ENCODE results near the gene ANKDD1B. TPM values are rescaled to one million over a fixed set of nuclear protein-coding genes. Genes with fewer than 3 reads are reported as not detected.
"Not testable (repeated sequence)": the region's sequence is repeated elsewhere in the genome, so short reads cannot be mapped to it uniquely, and the experiment has no call there.

ANKDD1B gene
- total RNA-seq, 1 experiment from 2014 or later, result 0.52 TPM

DNA sequence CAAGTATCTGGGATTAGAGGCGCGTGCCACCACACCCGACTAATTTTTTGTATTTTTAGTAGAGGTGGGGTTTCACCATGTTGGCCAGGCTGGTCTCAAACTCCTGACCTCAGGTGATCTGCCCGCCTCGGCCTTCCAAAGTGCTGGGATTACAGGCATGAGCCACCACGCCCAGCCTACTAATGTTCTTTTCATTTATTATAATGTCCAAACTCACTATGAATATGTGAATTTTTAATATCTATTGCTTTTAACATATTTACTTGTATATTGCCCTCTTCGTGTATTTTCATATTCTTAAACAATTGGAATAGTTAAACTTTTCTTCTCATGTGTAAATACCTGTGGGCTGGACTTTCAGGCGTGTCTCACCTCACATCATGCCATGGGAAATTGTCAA, 33.0 kb upstream of the ANKDD1B start:
- H3K9me2 ChIP-seq (replicated peaks; ENCODE audit: insufficient read depth, low read length); H3K9ac ChIP-seq (ENCODE audit: low read length); H2AFZ ChIP-seq (ENCODE audit: low read length): not testable (repeated sequence)

GRCh38 chr5:75584641-75585040, 26.6 kb upstream of the ANKDD1B start:
- no peaks in the 10 kb centered on the region for H3K27me3 ChIP-seq (ENCODE audit: low read length)
- H3K4me3 ChIP-seq (ENCODE audit: low read length), result no peak overlapping the region
- no peak overlapping the region for H3K9ac ChIP-seq (ENCODE audit: low read length)
- no peak for DNase-seq
- no peaks in the 10 kb centered on the region for H3K9me2 ChIP-seq (replicated peaks; ENCODE audit: insufficient read depth, low read length)
- no peaks in the 10 kb centered on the region for H4K20me1 ChIP-seq (ENCODE audit: insufficient read depth, low read depth, low read length)
- H3K4me1 ChIP-seq (ENCODE audit: low read length), result no peaks in the 10 kb centered on the region
- H2AFZ ChIP-seq (ENCODE audit: low read length), result no peak overlapping the region
- no peaks in the 10 kb centered on the region for H3K9me3 ChIP-seq (ENCODE audit: low read length)
- H3K4me2 ChIP-seq (ENCODE audit: low read depth, low read length, poor library complexity, severe bottlenecking), result no peak overlapping the region
- no peaks in the 10 kb centered on the region for H3K79me2 ChIP-seq (ENCODE audit: low read length)
- no peak overlapping the region for H3K27ac ChIP-seq (ENCODE audit: low read length)
- peaks cover 15% of the 10 kb centered on the region for H3K36me3 ChIP-seq (ENCODE audit: insufficient read depth, low read length)

More for the DNA sequence above, 33.0 kb upstream of the ANKDD1B start:
- not testable (repeated sequence) for H3K9me3 ChIP-seq (ENCODE audit: low read length); H3K79me2 ChIP-seq (ENCODE audit: low read length); H3K27ac ChIP-seq (ENCODE audit: low read length); H3K4me2 ChIP-seq (ENCODE audit: low read depth, low read length, poor library complexity, severe bottlenecking); H4K20me1 ChIP-seq (ENCODE audit: insufficient read depth, low read depth, low read length); H3K27me3 ChIP-seq (ENCODE audit: low read length); DNase-seq; H3K4me3 ChIP-seq (ENCODE audit: low read length)
- H3K4me1 ChIP-seq (ENCODE audit: low read length), result peaks cover 28% of the 10 kb centered on the region
- H3K36me3 ChIP-seq (ENCODE audit: insufficient read depth, low read length), result peaks cover 12% of the 10 kb centered on the region; the same call in 1 of the 2 replicates

- no peak overlapping the region for H2AFZ ChIP-seq (ENCODE audit: low read length)
- H3K79me2 ChIP-seq (ENCODE audit: low read length), result no peaks in the 10 kb centered on the region
- no peak for DNase-seq
- peaks cover 8% of the 10 kb centered on the region for H3K36me3 ChIP-seq (ENCODE audit: insufficient read depth, low read length)
- no peak overlapping the region for H3K4me3 ChIP-seq (ENCODE audit: low read length)
- H3K27me3 ChIP-seq (ENCODE audit: low read length), result no peaks in the 10 kb centered on the region
- no peaks in the 10 kb centered on the region for H3K9me3 ChIP-seq (ENCODE audit: low read length)
- H3K27ac ChIP-seq (ENCODE audit: low read length), result no peak overlapping the region
- no peak overlapping the region for H3K9ac ChIP-seq (ENCODE audit: low read length)
- H3K4me1 ChIP-seq (ENCODE audit: low read length), result no peaks in the 10 kb centered on the region
- no peaks in the 10 kb centered on the region for H3K9me2 ChIP-seq (replicated peaks; ENCODE audit: insufficient read depth, low read length)
- H3K4me2 ChIP-seq (ENCODE audit: low read depth, low read length, poor library complexity, severe bottlenecking), result no peak overlapping the region
- H4K20me1 ChIP-seq (ENCODE audit: insufficient read depth, low read depth, low read length), result no peaks in the 10 kb centered on the region
Observed at GRCh38 chr5:75588666-75589065, 22.6 kb upstream of the ANKDD1B start.

DNA sequence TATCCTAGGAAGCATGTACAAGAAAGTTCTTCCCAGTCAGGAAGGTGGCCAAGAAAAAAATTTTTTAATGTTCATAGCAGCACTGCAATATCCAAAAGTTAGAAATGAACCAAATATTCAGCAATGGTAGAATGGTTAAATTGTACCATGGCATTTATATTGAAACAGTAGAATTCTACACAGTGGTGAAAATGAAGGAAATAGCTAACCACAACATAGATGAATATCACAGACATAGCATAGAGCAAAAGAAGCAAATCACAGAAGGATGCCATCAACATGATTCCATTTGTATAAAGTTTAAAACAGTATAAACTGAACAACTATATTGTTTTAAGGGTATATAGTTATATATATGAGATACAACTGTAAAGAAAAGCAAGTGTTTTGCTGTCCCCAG, 10.7 kb upstream of the ANKDD1B start:
- no peak overlapping the region for H3K9ac ChIP-seq (ENCODE audit: low read length)
- H3K27me3 ChIP-seq (ENCODE audit: low read length), result no peaks in the 10 kb centered on the region
- no peaks in the 10 kb centered on the region for H3K9me2 ChIP-seq (replicated peaks; ENCODE audit: insufficient read depth, low read length)
- no peaks in the 10 kb centered on the region for H3K4me1 ChIP-seq (ENCODE audit: low read length)
- H3K9me3 ChIP-seq (ENCODE audit: low read length), result no peaks in the 10 kb centered on the region
- no peak overlapping the region for H3K4me3 ChIP-seq (ENCODE audit: low read length)
- no peaks in the 10 kb centered on the region for H4K20me1 ChIP-seq (ENCODE audit: insufficient read depth, low read depth, low read length)
- no peak overlapping the region for H3K4me2 ChIP-seq (ENCODE audit: low read depth, low read length, poor library complexity, severe bottlenecking)
- DNase-seq, result no peak
- no peak overlapping the region for H3K27ac ChIP-seq (ENCODE audit: low read length)
- H3K79me2 ChIP-seq (ENCODE audit: low read length), result no peaks in the 10 kb centered on the region
- peaks cover 4% of the 10 kb centered on the region; the same call in 1 of the 2 replicates for H3K36me3 ChIP-seq (ENCODE audit: insufficient read depth, low read length)
- H2AFZ ChIP-seq (ENCODE audit: low read length), result no peak overlapping the region

DNA sequence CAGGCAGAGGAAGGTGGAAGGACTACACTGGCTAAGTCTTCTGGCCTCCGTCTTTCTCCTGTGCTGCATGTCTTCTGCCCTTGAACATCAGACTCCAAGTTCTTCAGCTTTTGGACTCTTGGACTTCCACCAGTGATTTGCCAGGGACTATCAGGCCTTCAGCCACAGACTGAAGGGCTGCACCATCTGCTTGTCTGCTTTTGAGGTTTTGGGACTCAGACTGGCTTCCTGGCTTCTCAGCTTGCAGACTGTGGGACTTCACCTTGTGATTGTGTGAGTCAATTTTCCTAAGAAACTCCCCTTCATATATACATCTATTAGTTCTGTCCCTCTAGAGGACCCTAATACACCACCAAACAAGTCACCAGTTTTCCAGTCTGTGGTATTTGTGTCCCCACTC, 9.7 kb upstream of the ANKDD1B start:
- Histone ChIP-seq H3K27me3 (ENCODE audit: low read length) (no peaks in the 10 kb centered on the region), H3K9me3 (ENCODE audit: low read length) (no peaks in the 10 kb centered on the region), H2AFZ (ENCODE audit: low read length) (no peak overlapping the region), H3K9ac (ENCODE audit: low read length) (no peak overlapping the region), H3K4me1 (ENCODE audit: low read length) (no peaks in the 10 kb centered on the region), H3K4me3 (ENCODE audit: low read length) (no peak overlapping the region), H4K20me1 (ENCODE audit: insufficient read depth, low read depth, low read length) (no peaks in the 10 kb centered on the region), H3K36me3 (ENCODE audit: insufficient read depth, low read length) (peaks cover 4% of the 10 kb centered on the region; the same call in 1 of the 2 replicates), H3K27ac (ENCODE audit: low read length) (no peak overlapping the region), H3K9me2 (replicated peaks; ENCODE audit: insufficient read depth, low read length) (no peaks in the 10 kb centered on the region), H3K79me2 (ENCODE audit: low read length) (no peaks in the 10 kb centered on the region), H3K4me2 (ENCODE audit: low read depth, low read length, poor library complexity, severe bottlenecking) (no peak overlapping the region)
- no peak for DNase-seq

DNA sequence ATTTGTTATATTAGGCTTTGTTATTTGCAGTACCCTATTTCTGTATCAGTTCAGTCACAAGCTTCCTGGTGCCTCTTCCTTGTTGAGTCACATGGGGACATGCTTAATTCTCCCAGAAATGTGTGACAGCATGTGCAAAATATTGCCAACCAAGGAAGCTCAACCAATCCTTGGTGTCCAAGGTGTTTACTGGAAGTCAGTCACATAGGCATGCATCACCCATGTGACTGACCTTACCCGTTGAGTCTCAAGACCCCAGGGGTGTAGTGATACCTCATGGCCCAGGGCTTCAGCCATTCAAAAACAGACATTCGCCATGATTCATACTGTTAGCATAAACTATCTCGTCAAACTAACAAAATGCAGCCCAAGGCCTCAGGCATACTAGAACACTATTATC, 9.3 kb upstream of the ANKDD1B start:
- Histone ChIP-seq H3K79me2 (ENCODE audit: low read length) (no peaks in the 10 kb centered on the region), H3K4me2 (ENCODE audit: low read depth, low read length, poor library complexity, severe bottlenecking) (no peak overlapping the region), H3K36me3 (ENCODE audit: insufficient read depth, low read length) (peaks cover 4% of the 10 kb centered on the region; the same call in 1 of the 2 replicates), H4K20me1 (ENCODE audit: insufficient read depth, low read depth, low read length) (no peaks in the 10 kb centered on the region), H3K4me3 (ENCODE audit: low read length) (no peak overlapping the region), H3K27ac (ENCODE audit: low read length) (no peak overlapping the region), H3K9me3 (ENCODE audit: low read length) (no peaks in the 10 kb centered on the region), H2AFZ (ENCODE audit: low read length) (no peak overlapping the region), H3K27me3 (ENCODE audit: low read length) (no peaks in the 10 kb centered on the region), H3K4me1 (ENCODE audit: low read length) (no peaks in the 10 kb centered on the region), H3K9me2 (replicated peaks; ENCODE audit: insufficient read depth, low read length) (no peaks in the 10 kb centered on the region), H3K9ac (ENCODE audit: low read length) (no peak overlapping the region)
- no peak for DNase-seq

DNA sequence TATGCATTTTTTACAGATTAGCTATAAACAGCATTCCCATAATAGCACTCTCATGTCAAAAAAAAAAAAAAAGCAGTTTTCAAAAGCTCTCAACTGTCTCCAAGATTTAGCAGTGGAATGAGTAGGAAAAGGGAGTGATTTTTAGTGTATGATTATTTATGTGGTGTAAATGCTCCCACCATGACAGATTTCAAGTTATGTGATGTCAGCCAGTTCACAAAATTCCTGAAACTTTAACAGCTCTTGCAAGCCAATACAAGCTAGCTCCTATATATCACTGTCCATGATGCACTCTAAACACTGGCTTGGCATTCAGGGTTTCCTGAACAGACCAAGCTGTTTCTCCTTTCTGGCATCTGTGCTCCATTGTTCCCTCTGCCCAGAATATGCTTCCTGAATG, 7.9 kb upstream of the ANKDD1B start:
- Histone ChIP-seq H3K9ac (ENCODE audit: low read length) (no peak overlapping the region), H3K36me3 (ENCODE audit: insufficient read depth, low read length) (peaks cover 4% of the 10 kb centered on the region; the same call in 1 of the 2 replicates), H3K27ac (ENCODE audit: low read length) (no peak overlapping the region), H3K9me3 (ENCODE audit: low read length) (no peaks in the 10 kb centered on the region), H3K79me2 (ENCODE audit: low read length) (no peaks in the 10 kb centered on the region), H3K27me3 (ENCODE audit: low read length) (no peaks in the 10 kb centered on the region), H3K9me2 (replicated peaks; ENCODE audit: insufficient read depth, low read length) (no peaks in the 10 kb centered on the region), H3K4me1 (ENCODE audit: low read length) (no peaks in the 10 kb centered on the region), H3K4me2 (ENCODE audit: low read depth, low read length, poor library complexity, severe bottlenecking) (no peak overlapping the region), H2AFZ (ENCODE audit: low read length) (no peak overlapping the region), H3K4me3 (ENCODE audit: low read length) (no peak overlapping the region), H4K20me1 (ENCODE audit: insufficient read depth, low read depth, low read length) (no peaks in the 10 kb centered on the region)
- no peak for DNase-seq

- no peak for DNase-seq
Observed at GRCh38 chr5:75603821-75604220, 7.4 kb upstream of the ANKDD1B start.

GRCh38 chr5:75607341-75607740, 3.9 kb upstream of the ANKDD1B start:
- H3K79me2 ChIP-seq (ENCODE audit: low read length); DNase-seq; H3K4me1 ChIP-seq (ENCODE audit: low read length); H3K4me2 ChIP-seq (ENCODE audit: low read depth, low read length, poor library complexity, severe bottlenecking); H2AFZ ChIP-seq (ENCODE audit: low read length); H3K4me3 ChIP-seq (ENCODE audit: low read length); H4K20me1 ChIP-seq (ENCODE audit: insufficient read depth, low read depth, low read length); H3K27me3 ChIP-seq (ENCODE audit: low read length); H3K36me3 ChIP-seq (ENCODE audit: insufficient read depth, low read length); H3K9ac ChIP-seq (ENCODE audit: low read length); H3K27ac ChIP-seq (ENCODE audit: low read length); H3K9me2 ChIP-seq (replicated peaks; ENCODE audit: insufficient read depth, low read length); H3K9me3 ChIP-seq (ENCODE audit: low read length): not testable (repeated sequence)

More at GRCh38 chr5:75603821-75604220, 7.4 kb upstream of the ANKDD1B start:
- Histone ChIP-seq H3K9ac (ENCODE audit: low read length) (no peak overlapping the region), H3K27ac (ENCODE audit: low read length) (no peak overlapping the region), H3K79me2 (ENCODE audit: low read length) (no peaks in the 10 kb centered on the region), H3K36me3 (ENCODE audit: insufficient read depth, low read length) (peaks cover 4% of the 10 kb centered on the region; the same call in 1 of the 2 replicates), H3K9me2 (replicated peaks; ENCODE audit: insufficient read depth, low read length) (no peaks in the 10 kb centered on the region), H3K4me3 (ENCODE audit: low read length) (no peak overlapping the region), H3K9me3 (ENCODE audit: low read length) (no peaks in the 10 kb centered on the region), H3K4me2 (ENCODE audit: low read depth, low read length, poor library complexity, severe bottlenecking) (no peak overlapping the region), H4K20me1 (ENCODE audit: insufficient read depth, low read depth, low read length) (no peaks in the 10 kb centered on the region), H3K27me3 (ENCODE audit: low read length) (no peaks in the 10 kb centered on the region), H3K4me1 (ENCODE audit: low read length) (no peaks in the 10 kb centered on the region), H2AFZ (ENCODE audit: low read length) (no peak overlapping the region)

All from Karpas-422 (cell line).